Brain pericyte (primary cell): ENCODE results near the gene IDUA.
"Not testable (repeated sequence)": the region's sequence is repeated elsewhere in the genome, so short reads cannot be mapped to it uniquely, and the experiment has no call there.

Experiments
- DNase-seq: peaks from one replicate; pipeline ENCODE4 v3.0.0-alpha.2; 2012; ENCODE audit warnings: low read depth, low spot score

Gene IDUA

DNA sequence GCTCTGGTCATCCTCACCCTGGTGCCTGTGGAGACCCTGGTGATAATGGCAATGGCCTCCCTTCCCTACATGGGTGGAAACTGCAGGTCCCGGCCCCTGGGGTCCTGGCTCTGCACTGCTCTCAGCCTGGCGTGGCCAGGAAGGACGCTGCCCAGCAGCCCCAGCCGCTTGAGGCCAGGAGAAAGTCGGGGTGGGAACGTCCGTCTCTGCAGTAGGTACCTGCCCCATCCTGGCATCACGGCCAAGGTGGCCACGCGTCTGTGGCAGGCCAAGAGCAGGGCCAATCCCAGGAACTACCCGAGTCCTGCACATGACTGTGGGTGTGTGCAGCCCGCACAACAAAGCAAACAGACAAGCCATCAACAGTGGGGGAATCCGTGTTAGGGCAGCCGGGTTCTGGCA lies 58.4 kb downstream of the IDUA start:
- DNase-seq = no peak

DNA sequence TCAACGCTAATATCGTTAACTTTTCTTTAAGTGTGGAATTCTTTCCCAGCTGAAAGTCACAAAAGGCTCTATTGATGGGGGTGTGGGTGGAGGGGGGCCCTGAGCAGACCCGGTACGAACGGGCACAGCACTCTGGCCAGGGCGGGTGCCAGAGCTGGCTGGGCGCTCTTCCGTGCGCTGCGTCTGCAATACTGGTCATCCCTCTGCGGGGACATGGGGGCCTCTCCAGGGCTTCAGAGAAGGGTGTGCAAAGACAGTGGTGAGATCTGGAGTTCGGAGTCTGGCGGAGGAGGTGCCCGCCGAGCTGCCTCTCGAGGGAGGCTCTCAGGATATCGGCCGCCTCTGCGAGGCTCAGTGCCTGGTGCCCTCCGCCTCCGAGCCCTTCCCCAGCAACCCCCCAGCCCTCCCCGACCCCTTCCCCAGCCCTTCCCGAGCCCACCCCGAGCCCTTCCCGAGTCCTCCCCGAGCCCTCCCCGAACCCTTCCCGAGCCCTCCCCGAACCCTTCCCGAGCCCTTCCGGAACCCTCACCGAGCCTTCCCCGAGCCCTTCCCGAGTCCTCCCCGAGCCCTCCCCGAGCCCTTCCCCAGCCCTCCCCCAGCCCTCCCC lies 58.9 kb downstream of the IDUA start:
- DNase-seq = no peak

DNA sequence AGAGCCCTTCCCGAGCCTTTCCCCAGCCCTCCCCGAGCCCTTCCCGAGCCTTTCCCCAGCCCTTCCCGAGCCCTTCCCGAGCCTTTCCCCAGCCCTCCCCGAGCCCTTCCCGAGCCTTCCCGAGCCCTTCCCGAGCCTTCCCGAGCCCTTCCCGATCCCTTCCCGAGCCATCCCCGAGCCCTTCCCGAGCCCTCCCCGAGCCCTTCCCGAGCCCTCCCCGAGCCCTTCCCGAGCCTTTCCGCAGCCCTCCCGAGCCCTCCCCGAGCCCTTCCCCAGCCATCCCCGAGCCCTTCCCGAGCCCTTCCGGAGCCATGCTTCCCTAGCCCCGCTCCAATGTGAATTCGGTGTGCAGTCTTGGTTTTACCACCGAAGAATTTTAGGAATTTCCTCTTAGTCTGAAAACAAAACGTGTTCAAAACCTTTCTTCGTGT lies 59.8 kb downstream of the IDUA start:
- DNase-seq = not testable (repeated sequence)

DNA sequence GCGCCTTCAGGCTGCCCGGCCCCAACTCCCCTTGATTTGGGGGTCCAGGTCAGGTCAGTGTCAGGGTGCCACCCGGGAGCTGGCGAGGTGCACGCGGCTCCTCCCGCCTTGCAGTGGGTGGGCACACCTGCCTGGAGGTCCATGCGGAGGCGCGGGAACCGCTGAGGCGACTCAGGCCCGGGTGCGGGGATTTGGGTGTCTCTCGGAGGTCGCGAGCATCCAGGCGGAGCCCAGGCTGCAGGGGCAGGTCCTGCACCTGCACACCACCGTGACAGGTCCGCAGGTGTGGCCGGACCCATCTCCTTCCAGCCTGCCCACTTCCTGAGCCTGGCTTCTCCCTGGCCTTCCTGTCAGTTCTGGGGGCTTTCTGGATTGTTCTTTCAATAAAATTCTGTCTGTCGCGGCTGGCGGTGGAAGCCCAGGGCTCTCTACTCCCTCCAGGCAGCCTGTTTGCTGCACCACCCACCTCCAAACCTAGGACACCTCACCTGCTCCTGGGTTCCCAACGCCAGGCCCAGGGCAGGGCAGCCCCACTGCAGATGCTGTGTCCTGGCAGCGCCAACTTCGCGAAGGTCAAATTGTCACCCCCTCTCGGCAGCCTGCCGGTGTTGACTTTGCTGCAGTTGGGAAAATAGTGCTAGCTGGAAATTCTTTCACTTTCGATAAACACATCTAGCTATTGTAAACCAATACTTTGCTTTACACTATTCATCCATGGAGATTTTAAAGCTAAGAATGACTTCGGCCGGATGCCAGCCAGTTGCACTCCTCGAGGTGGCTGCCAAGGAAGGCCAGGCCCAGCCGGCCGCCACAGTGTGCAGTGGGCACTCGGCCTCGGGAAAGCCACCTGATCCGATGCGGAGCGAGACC lies 60.5 kb downstream of the IDUA start:
- no peak for DNase-seq

DNA sequence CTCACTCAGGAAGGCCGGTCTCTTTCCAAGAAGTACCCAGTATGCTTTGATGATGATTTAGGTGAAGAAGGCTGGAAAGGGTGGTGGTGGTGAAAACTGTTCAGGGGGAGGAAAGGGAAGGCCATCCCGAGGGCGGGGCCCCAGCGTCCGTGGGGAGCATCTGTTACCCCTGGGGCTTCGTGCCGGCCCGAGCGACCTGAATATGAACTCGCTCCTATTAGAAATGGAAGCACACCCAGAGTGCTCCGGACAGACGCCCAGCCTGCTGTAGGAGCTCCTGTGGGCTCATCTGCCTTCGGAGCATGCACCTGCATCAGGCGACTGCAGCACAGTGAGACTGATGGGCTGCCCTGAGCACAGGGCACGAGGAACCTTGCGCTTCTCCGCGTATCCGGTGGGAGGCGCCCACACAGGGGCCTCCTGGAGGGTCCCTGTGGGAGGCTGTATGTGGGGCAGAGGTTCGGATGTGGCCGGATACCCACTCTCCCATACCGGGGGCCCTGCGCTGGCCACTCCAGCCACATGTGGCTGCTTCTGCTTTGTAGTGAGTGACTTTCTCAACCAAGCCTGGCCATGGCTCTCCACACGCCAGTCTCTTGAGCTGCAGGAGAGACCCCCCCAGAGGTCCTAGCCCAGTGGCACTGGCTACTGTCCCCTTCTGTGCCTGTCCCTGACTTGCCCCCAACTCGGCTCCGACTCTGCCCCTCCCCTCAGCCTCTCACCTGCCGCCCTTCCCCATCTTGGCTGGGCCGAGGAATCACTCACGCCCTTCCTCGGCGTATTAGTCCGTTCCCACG lies 61.3 kb downstream of the IDUA start:
- DNase-seq = no peak

DNA sequence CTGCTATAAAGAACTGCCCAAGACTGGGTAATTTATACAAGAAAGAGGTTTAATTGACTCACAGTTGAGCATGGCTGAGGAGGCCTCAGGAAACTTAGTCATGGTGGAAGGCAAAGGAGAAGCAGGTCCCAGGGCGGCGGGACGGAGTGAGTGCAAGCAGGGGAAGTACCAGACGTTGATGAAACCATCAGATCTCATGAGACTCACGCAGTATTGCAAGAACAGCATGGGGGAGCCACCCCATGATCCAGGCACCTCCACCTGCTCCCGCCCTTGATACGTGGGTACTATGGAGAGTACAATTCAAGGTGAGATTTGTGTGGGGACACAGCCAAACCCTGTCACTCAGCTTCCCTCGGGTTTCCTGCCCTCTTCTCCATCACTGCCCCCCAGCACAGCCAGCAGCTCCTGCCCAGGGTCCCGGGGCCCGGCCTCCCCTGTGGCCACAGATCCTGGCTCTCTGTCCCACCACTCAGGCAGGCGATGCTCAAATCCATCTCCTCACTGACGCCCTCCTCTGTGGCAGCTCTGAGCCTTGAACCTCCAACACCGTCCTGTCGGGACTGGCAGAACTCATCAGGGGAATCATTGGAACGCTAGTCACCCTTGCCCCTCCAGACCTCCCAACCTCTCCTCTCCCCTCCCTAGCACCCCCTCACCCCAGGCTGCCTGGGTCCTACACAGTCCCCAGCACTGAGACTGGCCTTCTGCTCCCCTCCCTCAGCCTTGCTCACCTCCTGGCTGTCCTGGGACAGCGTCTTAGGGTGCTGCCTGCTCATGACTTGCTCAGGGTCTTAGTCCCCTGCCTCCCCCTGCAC lies 62.1 kb downstream of the IDUA start:
- no peak for DNase-seq

DNA sequence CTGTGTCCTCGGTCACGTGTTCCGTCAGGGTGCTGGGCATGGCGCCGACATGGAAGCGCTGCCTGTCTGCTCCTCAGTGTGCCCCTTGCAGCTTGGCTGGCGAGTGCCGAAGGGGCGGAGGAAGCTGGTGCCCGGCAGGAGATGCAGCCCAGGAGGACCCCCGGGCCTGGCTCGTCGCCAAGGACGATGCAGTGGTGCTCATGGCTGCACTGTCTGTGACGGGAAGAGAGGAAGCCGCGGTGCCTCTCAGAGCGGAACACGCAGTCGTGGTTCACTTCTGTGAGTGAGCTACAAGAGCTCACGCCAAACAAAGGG lies 62.7 kb downstream of the IDUA start:
- no peak for DNase-seq

DNA sequence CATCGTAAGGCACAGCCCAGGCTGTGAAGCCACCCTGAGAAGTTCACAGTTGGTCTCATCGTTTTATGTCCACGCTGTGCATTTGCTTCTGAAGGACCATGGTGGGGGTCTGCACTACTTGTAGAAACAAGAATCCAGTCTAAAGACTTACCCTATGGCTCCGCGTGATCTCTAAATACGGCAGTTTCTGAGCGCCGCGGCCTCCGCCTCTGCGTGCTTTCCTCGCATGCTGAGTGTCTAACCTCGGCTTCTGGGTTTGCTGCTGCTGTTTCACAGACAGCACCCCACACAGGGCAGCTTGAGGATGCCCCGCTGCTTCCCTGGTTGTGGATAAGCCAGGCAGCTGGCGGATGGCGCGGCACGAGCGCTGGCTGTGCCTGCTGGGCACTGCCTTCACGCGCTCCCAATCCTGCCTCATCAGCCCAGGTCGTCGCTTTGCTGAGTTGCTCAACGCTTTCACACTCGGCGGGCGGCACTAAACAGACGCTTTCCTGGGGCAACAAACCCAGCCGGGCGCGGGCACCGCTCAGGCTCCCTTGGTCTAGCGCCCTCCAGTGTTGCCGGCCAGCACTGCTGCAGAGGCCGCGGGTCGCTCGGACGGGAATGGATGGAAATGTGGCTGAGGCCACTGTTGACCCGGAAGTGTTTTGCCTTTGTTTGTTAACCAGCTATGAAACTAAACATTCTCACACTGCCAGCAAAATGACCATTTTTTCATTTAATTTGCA lies 63.8 kb downstream of the IDUA start:
- DNase-seq = no peak

DNA sequence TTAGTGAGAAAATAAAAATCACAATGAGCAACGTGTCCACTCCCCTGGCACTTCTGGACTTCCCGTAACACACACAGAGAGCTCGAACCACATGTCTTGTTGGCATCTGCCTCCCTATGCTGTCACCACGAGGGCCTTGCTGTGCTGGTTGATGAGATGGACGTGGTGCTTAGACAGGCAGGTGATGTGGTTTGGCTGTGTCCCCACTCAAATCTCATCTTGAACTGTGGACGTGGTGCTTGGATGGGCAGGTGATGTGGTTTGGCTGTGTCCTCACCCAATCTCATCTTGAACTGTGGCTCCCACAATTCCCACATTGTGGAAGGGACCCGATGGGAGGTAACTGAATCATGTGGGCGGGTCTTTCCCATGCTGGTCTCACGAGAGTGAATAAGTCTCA lies 64.6 kb downstream of the IDUA start:
- no peak for DNase-seq

DNA sequence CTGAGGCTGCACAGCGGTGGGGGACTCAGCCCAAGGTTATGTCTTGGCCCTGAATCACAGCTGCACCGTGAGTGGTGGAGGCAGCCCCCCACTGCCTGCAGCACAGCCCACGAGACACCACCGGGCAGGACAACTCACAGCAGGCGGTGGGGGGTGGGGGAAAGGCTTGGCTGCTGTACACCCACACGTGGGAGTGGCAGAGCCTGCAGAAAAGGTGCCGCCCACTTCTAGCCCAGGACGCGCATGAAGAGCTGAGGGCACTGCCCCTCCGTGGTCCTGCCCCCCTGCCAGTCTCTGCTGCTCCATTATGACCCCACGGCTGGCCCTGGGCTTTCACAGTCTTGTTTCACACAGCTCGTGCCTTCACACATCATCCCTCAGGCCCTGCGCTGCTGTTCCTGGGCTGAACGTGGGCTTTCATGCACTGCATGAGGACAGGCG lies 65.4 kb downstream of the IDUA start:
- DNase-seq = no peak

DNA sequence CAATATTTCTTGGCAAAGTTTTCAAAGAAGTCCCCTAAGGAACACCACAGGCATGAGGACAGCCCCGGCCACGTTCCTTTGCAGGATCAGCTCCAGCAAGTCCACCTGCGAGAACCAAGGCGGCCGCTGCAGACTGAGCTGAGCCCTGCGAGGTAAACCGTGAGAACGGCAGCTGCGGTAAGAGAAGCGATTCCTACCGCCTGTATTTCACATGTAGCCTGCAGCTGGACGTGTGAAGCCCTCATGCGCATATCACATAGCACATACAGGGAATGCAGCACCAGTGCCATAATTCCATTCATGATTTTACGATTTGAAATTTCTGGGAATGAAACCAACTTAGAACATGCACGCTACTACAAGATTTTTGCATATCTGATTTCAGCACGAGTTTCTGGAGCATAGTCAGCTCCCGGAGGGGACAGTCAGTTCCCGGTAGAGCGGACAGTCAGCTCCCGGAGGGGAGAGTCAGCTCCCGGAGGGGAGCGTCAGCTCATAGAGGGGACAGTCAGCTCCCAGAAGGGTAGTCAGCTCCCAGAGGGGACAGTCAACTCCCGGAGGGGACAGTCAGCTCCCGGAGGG lies 66.3 kb downstream of the IDUA start:
- no peak for DNase-seq

DNA sequence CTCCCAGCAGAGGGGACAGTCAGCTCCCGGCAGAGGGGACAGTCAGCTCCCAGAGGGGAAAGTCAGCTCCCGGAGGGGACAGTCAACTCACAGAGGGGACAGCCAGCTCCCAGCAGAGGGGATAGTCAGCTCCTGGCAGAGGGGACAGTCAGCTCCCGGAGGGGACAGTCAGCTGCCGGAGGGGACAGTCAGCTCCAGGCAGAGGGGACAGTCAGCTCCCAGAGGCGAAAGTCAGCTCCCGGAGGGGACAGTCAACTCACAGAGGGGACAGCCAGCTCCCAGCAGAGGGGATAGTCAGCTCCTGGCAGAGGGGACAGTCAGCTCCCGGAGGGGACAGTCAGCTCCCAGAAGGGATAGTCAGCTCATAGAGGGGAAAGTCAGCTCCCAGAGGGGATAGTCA lies 67.0 kb downstream of the IDUA start:
- DNase-seq = not testable (repeated sequence)
